Activated naive CD8-positive, alpha-beta T cell treated with anti-CD3 and anti-CD28 coated beads, Interleukin-2, amount 10 ng/mL, durations not matched to agents 7 days and 5 days (primary cell): ENCODE measurements around the gene PSMA5. TPM values are rescaled to one million over a fixed set of nuclear protein-coding genes. Genes with fewer than 3 reads are reported as not detected.
"Not testable (repeated sequence)": the region's sequence is repeated elsewhere in the genome, so short reads cannot be mapped to it uniquely, and the experiment has no call there.

Experiments
- ATAC-seq: fragments of 150-1000 bp; cut with Tn5 transposase; one replicate; pipeline ENCODE4 v1.10.0; 2021; ENCODE audit warnings: low read depth, moderate library complexity
- POLR2A ChIA-PET: fragments of 350-600 bp; sonication (Branson Sonifier 250); formaldehyde crosslinking; loops from one replicate; lab custom pipeline; 2021; ENCODE audit warnings: antibody characterized with exemption; lab: Charles Lee
- DNase-seq: peaks from one replicate; pipeline ENCODE4 v3.0.0; 2021
- H3K27ac Mint-ChIP-seq: one replicate; pipeline ENCODE4 v1.8.0; 2022; ENCODE audit warnings: mild to moderate bottlenecking, mixed read lengths
- H3K27me3 Mint-ChIP-seq: one replicate; pipeline ENCODE4 v1.8.0; 2022; ENCODE audit warnings: mild to moderate bottlenecking, moderate library complexity, mixed read lengths
- H3K36me3 Mint-ChIP-seq: one replicate; pipeline ENCODE4 v1.8.0; 2021; ENCODE audit warnings: mild to moderate bottlenecking, mixed read lengths
- H3K4me1 Mint-ChIP-seq: one replicate; pipeline ENCODE4 v1.8.0; 2021; ENCODE audit warnings: mixed read lengths
- H3K4me3 Mint-ChIP-seq: one replicate; pipeline ENCODE4 v1.8.0; 2022; ENCODE audit warnings: mild to moderate bottlenecking, moderate library complexity, mixed read lengths
- H3K9me3 Mint-ChIP-seq: one replicate; pipeline ENCODE4 v1.8.0; 2021; ENCODE audit warnings: mixed read lengths
- total RNA-seq, 2 experiments: library from RNA; stranded (reverse); gene quantifications; one replicate each; pipeline ENCODE4 v1.2.3, GENCODE V29; 2021

The PSMA5 gene
- total RNA-seq, 2 experiments from 2014 or later, result 135 TPM

- POLR2A ChIA-PET, result no interaction called here
- Mint-ChIP-seq H3K9me3 (no peaks in the 10 kb centered on the region), H3K27me3 (no peaks in the 10 kb centered on the region), H3K27ac (no peak overlapping the region), H3K4me3 (no peak overlapping the region), H3K36me3 (peaks cover 50% of the 10 kb centered on the region), H3K4me1 (peaks cover 21% of the 10 kb centered on the region)
- DNase-seq (no peak), ATAC-seq (no peak)
Measured at GRCh38 chr1:109412551-109412950, 13.7 kb downstream of the PSMA5 start.

GRCh38 chr1:109404838-109405237, 21.4 kb downstream of the PSMA5 start:
- peak; percentile 87 for ATAC-seq
- POLR2A ChIA-PET, result interaction anchor here (0.7 kb wide), 1 partner anchor 13 kb away, joined by 3 read pairs; no protein-coding TSS in a partner anchor

GRCh38 chr1:109402025-109402424, 24.2 kb downstream of the PSMA5 start:
- POLR2A ChIA-PET, result interaction anchor here (0.7 kb wide), 1 partner anchor 9 kb away, joined by 4 read pairs; no protein-coding TSS in a partner anchor
- peaks cover 6% of the 10 kb centered on the region for H3K27me3 Mint-ChIP-seq
- H3K9me3 Mint-ChIP-seq, result no peaks in the 10 kb centered on the region
- H3K36me3 Mint-ChIP-seq, result peaks cover 24% of the 10 kb centered on the region
- no peak overlapping the region for H3K4me3 Mint-ChIP-seq
- no peak overlapping the region for H3K27ac Mint-ChIP-seq
- DNase-seq (no peak), ATAC-seq (no peak)
- H3K4me1 Mint-ChIP-seq, result peaks cover 24% of the 10 kb centered on the region

More at GRCh38 chr1:109404838-109405237, 21.4 kb downstream of the PSMA5 start:
- Mint-ChIP-seq H3K27ac (peak overlapping the region; percentile 83), H3K27me3 (no peaks in the 10 kb centered on the region), H3K4me3 (peak overlapping the region; percentile 66), H3K36me3 (peaks cover 47% of the 10 kb centered on the region), H3K4me1 (peaks cover 22% of the 10 kb centered on the region), H3K9me3 (no peaks in the 10 kb centered on the region)
- no peak for DNase-seq

GRCh38 chr1:109400035-109400655, 26.1 kb downstream of the PSMA5 start:
- DNase-seq (no peak), ATAC-seq (no peak)
- Mint-ChIP-seq H3K4me1 (peaks cover 28% of the 10 kb centered on the region), H3K27me3 (peaks cover 24% of the 10 kb centered on the region), H3K4me3 (no peak overlapping the region), H3K27ac (no peak overlapping the region), H3K36me3 (peaks cover 10% of the 10 kb centered on the region), H3K9me3 (no peaks in the 10 kb centered on the region)
- POLR2A ChIA-PET, result interaction anchor here (0.7 to 3.8 kb wide), 4 partner anchors 117 to 186 kb away, joined by 3 to 22 read pairs (median 8); partner anchors contain the start of genes PSRC1 and SARS1

- no peak for DNase-seq
- POLR2A ChIA-PET, result interaction anchor here (0.6 to 3.8 kb wide), 6 partner anchors 117 to 186 kb away, joined by 3 to 22 read pairs (median 8); partner anchors contain the start of genes PSRC1 and SARS1
- peaks cover 24% of the 10 kb centered on the region for H3K4me1 Mint-ChIP-seq
- H3K27ac Mint-ChIP-seq, result no peak overlapping the region
- H3K9me3 Mint-ChIP-seq, result no peaks in the 10 kb centered on the region
- H3K4me3 Mint-ChIP-seq, result no peak overlapping the region
- peaks cover 30% of the 10 kb centered on the region for H3K27me3 Mint-ChIP-seq
- no peak for ATAC-seq
- H3K36me3 Mint-ChIP-seq, result peaks cover 4% of the 10 kb centered on the region
Measured at GRCh38 chr1:109399326-109399957, 26.8 kb downstream of the PSMA5 start.

- Mint-ChIP-seq H3K9me3 (no peaks in the 10 kb centered on the region), H3K4me3 (peak overlapping the region; percentile 83), H3K27me3 (peaks cover 32% of the 10 kb centered on the region), H3K36me3 (peaks cover under 1% of the 10 kb centered on the region), H3K27ac (no peak overlapping the region), H3K4me1 (peaks cover 26% of the 10 kb centered on the region)
- POLR2A ChIA-PET, result interaction anchor here (0.6 to 3.8 kb wide), 10 partner anchors 23 to 185 kb away, joined by 3 to 22 read pairs (median 4); partner anchors contain the start of genes PSRC1 and SARS1
- no peak for DNase-seq
- ATAC-seq, result no peak
Measured at GRCh38 chr1:109398343-109399225, 27.7 kb downstream of the PSMA5 start.

GRCh38 chr1:109397581-109398342, 28.5 kb downstream of the PSMA5 start, which contains the start of gene SORT1:
SORT1 (minus strand) TSS chr1:109397918; CDS start chr1:109397892, 26 bp downstream.
- POLR2A ChIA-PET, result interaction anchor here (0.6 to 3.8 kb wide), 10 partner anchors 22 to 184 kb away, joined by 3 to 22 read pairs (median 4); partner anchors contain the start of genes PSRC1 and SARS1
- Mint-ChIP-seq H3K9me3 (no peaks in the 10 kb centered on the region), H3K4me1 (peaks cover 30% of the 10 kb centered on the region), H3K4me3 (peak within 1 kb of the TSS; percentile 87), H3K36me3 (no peaks in the 10 kb centered on the region), H3K27ac (no peak within 1 kb of the TSS), H3K27me3 (peaks cover 32% of the 10 kb centered on the region)
- DNase-seq (peak; percentile 82), ATAC-seq (peak; percentile 98)

- Mint-ChIP-seq H3K9me3 (no peaks in the 10 kb centered on the region), H3K27me3 (peaks cover 32% of the 10 kb centered on the region), H3K4me1 (peaks cover 33% of the 10 kb centered on the region), H3K36me3 (no peaks in the 10 kb centered on the region), H3K4me3 (peak overlapping the region; percentile 87), H3K27ac (no peak overlapping the region)
- POLR2A ChIA-PET, result interaction anchor here (1.1 to 3.8 kb wide), 4 partner anchors 28 to 136 kb away, joined by 3 to 22 read pairs (median 12); partner anchors contain the start of gene PSRC1
- ATAC-seq, result peak; percentile 6
- peak; percentile 55 for DNase-seq
Measured at GRCh38 chr1:109396871-109397580, 29.2 kb downstream of the PSMA5 start.

GRCh38 chr1:109396513-109396839, 29.8 kb downstream of the PSMA5 start:
- Mint-ChIP-seq H3K27me3 (peaks cover 34% of the 10 kb centered on the region), H3K27ac (no peak overlapping the region), H3K4me3 (peak overlapping the region; percentile 87), H3K4me1 (peaks cover 36% of the 10 kb centered on the region), H3K36me3 (no peaks in the 10 kb centered on the region), H3K9me3 (no peaks in the 10 kb centered on the region)
- ATAC-seq (no peak), DNase-seq (no peak)
- POLR2A ChIA-PET, result interaction anchor here (3.6 kb wide), 1 partner anchor 114 kb away, joined by 22 read pairs; the partner anchor contains the start of gene PSRC1

GRCh38 chr1:109395602-109396512, 30.4 kb downstream of the PSMA5 start:
- Mint-ChIP-seq H3K4me3 (peak overlapping the region; percentile 87), H3K27me3 (peaks cover 35% of the 10 kb centered on the region), H3K9me3 (no peaks in the 10 kb centered on the region), H3K4me1 (peaks cover 37% of the 10 kb centered on the region), H3K36me3 (no peaks in the 10 kb centered on the region), H3K27ac (no peak overlapping the region)
- ATAC-seq (no peak), DNase-seq (no peak)
- POLR2A ChIA-PET, result no interaction called here

GRCh38 chr1:109395282-109395599, 31.0 kb downstream of the PSMA5 start:
- H3K4me3 Mint-ChIP-seq, POLR2A ChIA-PET, ATAC-seq, H3K9me3 Mint-ChIP-seq, H3K27ac Mint-ChIP-seq, DNase-seq, H3K36me3 Mint-ChIP-seq: not testable (repeated sequence)
- Mint-ChIP-seq H3K4me1 (peaks cover 37% of the 10 kb centered on the region), H3K27me3 (peaks cover 35% of the 10 kb centered on the region)
